Measurements from ENCODE around the gene RGS17.

RGS17 gene

DNA sequence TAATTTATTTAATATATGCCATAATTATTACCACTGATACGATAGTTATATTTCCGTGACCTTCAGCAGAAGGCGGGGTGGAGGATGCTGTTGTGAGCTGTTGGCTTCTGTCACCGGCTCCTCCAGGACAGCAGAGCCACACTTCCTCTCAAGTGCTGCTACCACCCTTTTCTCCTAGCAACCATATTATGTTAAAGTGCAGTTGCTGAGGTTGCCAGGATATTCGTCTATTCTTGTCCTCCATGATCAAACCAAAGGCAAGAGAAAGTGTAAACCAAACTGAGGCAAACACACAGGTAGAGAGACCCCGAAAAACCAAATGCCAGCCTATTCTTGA is 27.8 kb downstream of the RGS17 start:
- no peaks in the 10 kb centered on the region for H3K36me3 ChIP-seq (replicated peaks)
- in situ Hi-C loops (cut with HindIII; ENCODE audit: low pct_ligation_motif_present, low sequenced_read_pairs) = no loop called here
- no peak overlapping the region for H3K4me3 ChIP-seq (ENCODE audit: low read depth, low read length)
- no peaks in the 10 kb centered on the region for H3K27me3 ChIP-seq (replicated peaks)
- no peak for DNase-seq
- TF ChIP-seq, protein P1, sequence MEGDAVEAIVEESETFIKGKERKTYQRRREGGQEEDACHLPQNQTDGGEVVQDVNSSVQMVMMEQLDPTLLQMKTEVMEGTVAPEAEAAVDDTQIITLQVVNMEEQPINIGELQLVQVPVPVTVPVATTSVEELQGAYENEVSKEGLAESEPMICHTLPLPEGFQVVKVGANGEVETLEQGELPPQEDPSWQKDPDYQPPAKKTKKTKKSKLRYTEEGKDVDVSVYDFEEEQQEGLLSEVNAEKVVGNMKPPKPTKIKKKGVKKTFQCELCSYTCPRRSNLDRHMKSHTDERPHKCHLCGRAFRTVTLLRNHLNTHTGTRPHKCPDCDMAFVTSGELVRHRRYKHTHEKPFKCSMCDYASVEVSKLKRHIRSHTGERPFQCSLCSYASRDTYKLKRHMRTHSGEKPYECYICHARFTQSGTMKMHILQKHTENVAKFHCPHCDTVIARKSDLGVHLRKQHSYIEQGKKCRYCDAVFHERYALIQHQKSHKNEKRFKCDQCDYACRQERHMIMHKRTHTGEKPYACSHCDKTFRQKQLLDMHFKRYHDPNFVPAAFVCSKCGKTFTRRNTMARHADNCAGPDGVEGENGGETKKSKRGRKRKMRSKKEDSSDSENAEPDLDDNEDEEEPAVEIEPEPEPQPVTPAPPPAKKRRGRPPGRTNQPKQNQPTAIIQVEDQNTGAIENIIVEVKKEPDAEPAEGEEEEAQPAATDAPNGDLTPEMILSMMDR (IDR thresholded peaks at IDR 0.05; ENCODE audit: low read depth, low read length, missing control alignments) = no peak
- no peak overlapping the region for H3K27ac ChIP-seq

DNA sequence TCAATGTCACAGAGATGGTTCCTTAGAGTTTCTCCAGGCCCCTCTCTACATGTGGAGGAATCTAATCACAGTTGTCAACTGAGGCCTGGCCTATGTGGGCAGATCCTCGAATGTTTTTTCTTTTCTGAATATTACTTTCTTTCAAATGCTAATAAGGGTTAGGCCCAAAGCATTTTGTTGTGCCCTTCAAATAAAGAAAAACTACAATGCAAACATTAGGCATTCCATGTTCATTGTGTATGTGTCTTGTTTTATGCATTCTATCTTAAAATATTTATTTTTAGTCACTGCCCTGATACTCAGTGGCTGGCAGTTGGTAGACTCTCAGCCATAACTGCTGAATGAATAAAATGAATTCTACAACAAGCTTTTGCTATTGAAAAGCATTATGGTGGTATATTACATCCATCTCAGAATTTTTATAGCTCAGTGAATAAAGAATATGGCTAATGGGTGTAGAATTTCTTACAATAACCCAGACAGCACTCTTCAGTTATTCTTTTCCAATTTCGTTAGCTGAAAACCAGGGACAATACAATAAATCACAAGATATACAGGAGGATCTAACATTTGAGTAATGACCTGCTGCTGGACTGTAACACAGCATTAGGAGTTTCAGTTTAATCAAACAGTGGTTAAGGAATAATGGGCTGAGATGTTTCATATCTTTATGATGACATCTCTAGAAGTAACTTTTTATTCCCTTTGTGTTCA is 28.3 kb downstream of the RGS17 start:
- TF ChIP-seq, protein P1 (IDR thresholded peaks at IDR 0.05; ENCODE audit: low read depth, low read length, missing control alignments) = no peak
- Histone ChIP-seq H3K27ac (no peak overlapping the region), H3K4me3 (ENCODE audit: low read depth, low read length) (no peak overlapping the region), H3K27me3 (replicated peaks) (no peaks in the 10 kb centered on the region), H3K36me3 (replicated peaks) (no peaks in the 10 kb centered on the region)
- DNase-seq = no peak
- in situ Hi-C loops (cut with HindIII; ENCODE audit: low pct_ligation_motif_present, low sequenced_read_pairs) = no loop called here

DNA sequence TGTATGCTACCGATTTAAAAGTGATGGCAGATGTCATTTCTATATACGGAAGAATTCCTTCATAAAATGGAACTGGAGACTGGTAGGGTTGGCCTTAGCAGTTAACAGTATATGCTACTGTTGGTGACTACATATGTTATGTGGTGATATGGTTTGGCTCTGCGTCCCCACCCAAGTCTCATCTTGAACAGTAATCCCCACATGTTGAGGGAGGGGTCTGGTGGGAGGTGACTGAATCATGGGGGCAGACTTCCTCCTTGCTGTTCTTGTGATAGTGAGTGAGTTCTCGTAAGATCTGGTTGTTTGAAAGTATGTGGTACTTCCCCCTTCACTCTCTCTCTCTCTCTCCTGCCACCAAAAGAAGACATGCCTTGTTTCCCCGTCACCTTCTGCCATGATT is 29.6 kb downstream of the RGS17 start:
- H3K36me3 ChIP-seq (replicated peaks) = no peaks in the 10 kb centered on the region
- no peaks in the 10 kb centered on the region for H3K27me3 ChIP-seq (replicated peaks)
- in situ Hi-C loops (cut with HindIII; ENCODE audit: low pct_ligation_motif_present, low sequenced_read_pairs) = no loop called here
- TF ChIP-seq, protein P1 (IDR thresholded peaks at IDR 0.05; ENCODE audit: low read depth, low read length, missing control alignments) = no peak
- no peak overlapping the region for H3K27ac ChIP-seq
- H3K4me3 ChIP-seq (ENCODE audit: low read depth, low read length) = no peak overlapping the region
- DNase-seq = no peak

DNA sequence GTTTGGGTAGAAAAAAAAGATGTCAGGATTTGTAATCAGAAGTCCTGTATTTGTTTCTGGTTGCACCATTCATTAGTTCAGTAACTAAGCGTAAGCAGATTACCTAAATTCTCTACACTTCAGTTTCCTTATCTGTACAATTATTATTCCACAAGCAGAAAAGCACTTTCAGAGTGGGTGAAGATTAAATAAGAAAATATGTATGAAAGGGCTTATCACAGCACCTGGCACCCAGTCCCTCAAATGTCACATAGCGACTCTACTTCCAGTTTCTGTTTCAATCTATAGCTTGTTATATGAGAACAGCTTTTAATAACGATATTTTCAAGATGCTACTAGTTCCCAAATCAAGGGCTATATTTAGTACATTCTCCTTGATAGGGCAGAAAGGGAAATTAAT is 31.4 kb downstream of the RGS17 start:
- no peaks in the 10 kb centered on the region for H3K27me3 ChIP-seq (replicated peaks)
- in situ Hi-C loops (cut with HindIII; ENCODE audit: low pct_ligation_motif_present, low sequenced_read_pairs) = no loop called here
- DNase-seq = no peak
- TF ChIP-seq, protein P1 (IDR thresholded peaks at IDR 0.05; ENCODE audit: low read depth, low read length, missing control alignments) = no peak
- H3K36me3 ChIP-seq (replicated peaks) = no peaks in the 10 kb centered on the region
- no peak overlapping the region for H3K4me3 ChIP-seq (ENCODE audit: low read depth, low read length)
- H3K27ac ChIP-seq = no peak overlapping the region

DNA sequence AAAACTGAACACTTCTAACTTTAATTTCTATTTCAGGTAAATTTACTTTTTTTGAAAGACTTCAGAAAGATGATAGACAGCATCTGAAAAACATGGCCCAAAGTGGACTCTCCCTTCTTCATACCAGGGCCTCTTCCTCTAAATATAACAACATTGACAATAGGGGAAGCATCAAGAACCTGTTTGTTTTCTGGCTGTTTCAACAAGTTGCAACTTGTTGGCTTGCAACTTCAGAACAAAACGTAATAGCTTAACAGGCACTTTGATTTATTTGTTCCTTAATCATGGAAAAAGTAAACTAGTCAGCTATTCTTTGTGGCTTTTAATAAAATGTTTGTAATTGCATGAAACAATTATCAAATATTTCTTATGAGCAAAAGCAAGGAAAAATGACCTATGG is 34.3 kb downstream of the RGS17 start:
- in situ Hi-C loops (cut with HindIII; ENCODE audit: low pct_ligation_motif_present, low sequenced_read_pairs) = no loop called here
- Histone ChIP-seq H3K27me3 (replicated peaks) (no peaks in the 10 kb centered on the region), H3K4me3 (ENCODE audit: low read depth, low read length) (no peak overlapping the region), H3K36me3 (replicated peaks) (no peaks in the 10 kb centered on the region), H3K27ac (no peak overlapping the region)
- DNase-seq = no peak
- TF ChIP-seq, protein P1 (IDR thresholded peaks at IDR 0.05; ENCODE audit: low read depth, low read length, missing control alignments) = no peak

DNA sequence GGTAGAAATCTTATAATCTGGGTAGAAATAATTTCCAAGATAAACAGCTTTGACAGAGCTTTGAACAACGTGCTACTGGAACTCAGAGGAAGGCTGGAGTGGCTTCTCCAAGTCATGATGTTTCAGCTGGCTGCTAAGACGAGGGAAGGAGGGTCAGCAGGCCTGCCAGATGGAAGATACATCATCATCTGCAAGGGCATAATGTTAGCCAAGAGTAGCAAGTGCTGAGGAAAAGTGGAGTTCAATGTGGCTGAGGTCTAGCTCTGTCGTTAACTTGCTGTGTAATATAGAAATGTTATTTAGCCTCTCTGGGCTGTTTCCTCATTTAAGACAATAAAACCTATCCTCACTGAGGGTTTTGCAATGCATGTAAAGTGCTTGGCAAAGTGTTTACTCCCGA is 35.1 kb downstream of the RGS17 start:
- TF ChIP-seq, protein P1 (IDR thresholded peaks at IDR 0.05; ENCODE audit: low read depth, low read length, missing control alignments) = no peak
- Histone ChIP-seq H3K4me3 (ENCODE audit: low read depth, low read length) (no peak overlapping the region), H3K27me3 (replicated peaks) (no peaks in the 10 kb centered on the region), H3K36me3 (replicated peaks) (no peaks in the 10 kb centered on the region), H3K27ac (no peak overlapping the region)
- in situ Hi-C loops (cut with HindIII; ENCODE audit: low pct_ligation_motif_present, low sequenced_read_pairs) = no loop called here
- DNase-seq = no peak
